HEK293 (cell line): ENCODE results near the gene ZNF329.

ENCODE experiments used
- CTCF ChIP-seq: fragments of 450-650 bp; formaldehyde crosslinking; IDR thresholded peaks from 2 replicates; pipeline ENCODE4 v1.5.1; 2016; ENCODE audit warnings: missing biosample characterization, missing genetic modification characterization
- MEIS1 ChIP-seq: sonication (generic); formaldehyde crosslinking; IDR thresholded peaks from 2 replicates; pipeline ENCODE4 v1.8.1; 2022; ENCODE audit warnings: missing genetic modification reagents, mild to moderate bottlenecking, borderline replicate concordance
- MYNN ChIP-seq: fragments of 450-650 bp; formaldehyde crosslinking; IDR thresholded peaks from 2 replicates; pipeline ENCODE4 v1.5.1; 2016; ENCODE audit warnings: missing biosample characterization, missing genetic modification characterization, borderline replicate concordance
- PRDM10 ChIP-seq: fragments of 450-650 bp; formaldehyde crosslinking; IDR thresholded peaks from 2 replicates; pipeline ENCODE4 v1.5.1; 2016; ENCODE audit warnings: missing biosample characterization, missing genetic modification characterization
- SP2 ChIP-seq: fragments of 450-650 bp; formaldehyde crosslinking; IDR thresholded peaks from 2 replicates; pipeline ENCODE4 v1.5.1; 2016; ENCODE audit warnings: missing biosample characterization, missing genetic modification characterization
- ZBTB1 ChIP-seq: fragments of 450-650 bp; formaldehyde crosslinking; IDR thresholded peaks from 2 replicates; pipeline ENCODE4 v1.5.1; 2016; ENCODE audit warnings: missing biosample characterization, missing genetic modification characterization
- ZBTB11 ChIP-seq: fragments of 450-650 bp; formaldehyde crosslinking; conservative IDR thresholded peaks from 2 replicates; pipeline ENCODE4 v1.5.1; 2016; ENCODE audit warnings: low read depth, missing biosample characterization, missing genetic modification characterization
- ZBTB49 ChIP-seq: fragments of 450-650 bp; formaldehyde crosslinking; IDR thresholded peaks from 2 replicates; pipeline ENCODE4 v1.5.1; 2016; ENCODE audit warnings: missing biosample characterization, missing genetic modification characterization, low read depth
- ZFP3 ChIP-seq: fragments of 450-650 bp; formaldehyde crosslinking; IDR thresholded peaks from 2 replicates; pipeline ENCODE4 v1.5.1; 2016; ENCODE audit warnings: low read depth, missing biosample characterization, missing genetic modification characterization
- ZNF121 ChIP-seq: fragments of 450-650 bp; formaldehyde crosslinking; IDR thresholded peaks from 2 replicates; pipeline ENCODE4 v1.5.1; 2016; ENCODE audit warnings: missing biosample characterization, missing genetic modification characterization
- ZNF138 ChIP-seq: fragments of 450-650 bp; formaldehyde crosslinking; IDR thresholded peaks from 2 replicates; pipeline ENCODE4 v1.5.1; 2016; ENCODE audit warnings: missing biosample characterization, missing genetic modification characterization, borderline replicate concordance
- ZNF2 ChIP-seq: fragments of 450-650 bp; formaldehyde crosslinking; IDR thresholded peaks from 2 replicates; pipeline ENCODE4 v1.5.1; 2016; ENCODE audit warnings: missing biosample characterization, missing genetic modification characterization
- ZNF274 ChIP-seq, 2 experiments: fragments of 200-500 bp in 1 of 2; fragments of 450-650 bp in 1 of 2; sonication (Bioruptor generic) in 1 of 2; formaldehyde crosslinking in 1 of 2; IDR thresholded peaks; 2 replicates each; pipeline versions ENCODE4 v1.5.1 to v1.6.1; 2014 to 2016; ENCODE audit warnings: borderline replicate concordance in 1 of 2, inconsistent platforms in 1 of 2, low read length in 1 of 2, missing biosample characterization in 1 of 2, missing genetic modification characterization in 1 of 2
- ZNF302 ChIP-seq: fragments of 450-650 bp; formaldehyde crosslinking; IDR thresholded peaks from 2 replicates; pipeline ENCODE4 v1.5.1; 2016; ENCODE audit warnings: missing biosample characterization, missing genetic modification characterization, low read depth
- ZNF426 ChIP-seq: fragments of 450-650 bp; formaldehyde crosslinking; IDR thresholded peaks from 2 replicates; pipeline ENCODE4 v1.5.1; 2017; ENCODE audit warnings: missing biosample characterization, missing genetic modification characterization, mild to moderate bottlenecking, inconsistent platforms, moderate library complexity
- ZNF48 ChIP-seq: fragments of 450-650 bp; formaldehyde crosslinking; IDR thresholded peaks from 2 replicates; pipeline ENCODE4 v1.5.1; 2016; ENCODE audit warnings: missing biosample characterization, missing genetic modification characterization
- ZNF513 ChIP-seq: fragments of 450-650 bp; IDR thresholded peaks from 2 replicates; pipeline ENCODE4 v1.5.1; 2018; ENCODE audit warnings: missing biosample characterization, missing genetic modification characterization
- ZNF521 ChIP-seq: fragments of 450-650 bp; formaldehyde crosslinking; IDR thresholded peaks from 2 replicates; pipeline ENCODE4 v1.5.1; 2017; ENCODE audit warnings: missing biosample characterization, mild to moderate bottlenecking, missing genetic modification characterization
- ZNF529 ChIP-seq: fragments of 450-650 bp; formaldehyde crosslinking; IDR thresholded peaks from 2 replicates; pipeline ENCODE4 v1.5.1; 2017; ENCODE audit warnings: missing genetic modification characterization, missing biosample characterization; ENCODE audit not compliant: insufficient replicate concordance
- ZNF580 ChIP-seq: fragments of 450-650 bp; formaldehyde crosslinking; IDR thresholded peaks from 2 replicates; pipeline ENCODE4 v1.5.1; 2016; ENCODE audit warnings: missing biosample characterization, missing genetic modification characterization
- ZNF596 ChIP-seq: fragments of 450-650 bp; IDR thresholded peaks from 2 replicates; pipeline ENCODE4 v1.5.0; 2018; ENCODE audit warnings: missing biosample characterization, mild to moderate bottlenecking, missing genetic modification characterization, moderate library complexity
- ZNF621 ChIP-seq: fragments of 450-650 bp; formaldehyde crosslinking; IDR thresholded peaks from 2 replicates; pipeline ENCODE4 v1.5.1; 2017; ENCODE audit warnings: missing biosample characterization, missing genetic modification characterization
- ZSCAN16 ChIP-seq: fragments of 450-650 bp; formaldehyde crosslinking; IDR thresholded peaks from 2 replicates; pipeline ENCODE4 v1.5.1; 2016; ENCODE audit warnings: missing biosample characterization, missing genetic modification characterization

The ZNF329 gene

GRCh38 chr19:58154679-58155648 is 4.4 kb upstream of the ZNF329 start (continued):
- TF ChIP-seq CTCF (peak; percentile 99), ZBTB11 (tag by site-specific recombination) (peak; percentile 72), ZBTB1 (tag by site-specific recombination) (no peak), PRDM10 (tag by site-specific recombination) (0 out of 2 replicates have a peak, but pooled peaks have one; percentile 31), ZNF274 (IDR thresholded peaks at IDR 0.05; ENCODE audit: low read length) (no peak), ZNF274 (tag by site-specific recombination; IDR thresholded peaks at IDR 0.05; ENCODE audit: borderline replicate concordance) (no peak), ZNF48 (tag by site-specific recombination) (no peak), MEIS1 (CRISPR knock-in tag) (no peak), ZNF426 (no peak), ZFP3 (tag by site-specific recombination) (no peak), MYNN (tag by site-specific recombination) (no peak), ZNF621 (no peak), ZBTB49 (tag by site-specific recombination) (no peak), ZNF302 (tag by site-specific recombination) (no peak), SP2 (tag by site-specific recombination) (peak; percentile 77), ZNF121 (tag by site-specific recombination) (no peak), ZNF513 (tag by site-specific recombination) (no peak), ZNF521 (tag by site-specific recombination) (no peak), ZNF529 (tag by site-specific recombination) (no peak), ZNF138 (tag by site-specific recombination) (no peak), ZSCAN16 (no peak), ZNF2 (tag by site-specific recombination) (0 out of 2 replicates have a peak, but pooled peaks have one; percentile 23), ZNF580 (tag by site-specific recombination) (no peak), ZNF596 (tag by site-specific recombination) (no peak)
